ENCODE measurements around the gene NEURL1B.

The NEURL1B gene

GRCh38 chr5:172594867-172595466, 46.1 kb upstream of the NEURL1B start:
- no peak overlapping the region for H3K27ac ChIP-seq
- TF ChIP-seq CTCF (conservative IDR thresholded peaks at IDR 0.05): no peak

- no peak overlapping the region for H3K27ac ChIP-seq
Observed at GRCh38 chr5:172595596-172596455, 45.2 kb upstream of the NEURL1B start.

GRCh38 chr5:172596638-172597231, 44.3 kb upstream of the NEURL1B start:
- no peak overlapping the region for H3K27ac ChIP-seq
- TF ChIP-seq CTCF (conservative IDR thresholded peaks at IDR 0.05): no peak
- no peak for TF ChIP-seq ZFX (IDR thresholded peaks at IDR 0.05)

More at GRCh38 chr5:172595596-172596455, 45.2 kb upstream of the NEURL1B start:
- TF ChIP-seq CTCF (conservative IDR thresholded peaks at IDR 0.05) (no peak), ZFX (IDR thresholded peaks at IDR 0.05) (no peak)

GRCh38 chr5:172597755-172598155, 43.3 kb upstream of the NEURL1B start:
- no peak for TF ChIP-seq CTCF (conservative IDR thresholded peaks at IDR 0.05)
- TF ChIP-seq ZFX (IDR thresholded peaks at IDR 0.05): no peak

GRCh38 chr5:172598251-172599203, 42.5 kb upstream of the NEURL1B start:
- TF ChIP-seq ZFX (IDR thresholded peaks at IDR 0.05) (no peak), CTCF (conservative IDR thresholded peaks at IDR 0.05) (no peak)
- H3K27ac ChIP-seq: no peak overlapping the region

More at GRCh38 chr5:172597755-172598155, 43.3 kb upstream of the NEURL1B start:
- H3K27ac ChIP-seq: no peak overlapping the region

- TF ChIP-seq ZFX (IDR thresholded peaks at IDR 0.05) (no peak), CTCF (conservative IDR thresholded peaks at IDR 0.05) (no peak)
- H3K27ac ChIP-seq: no peak overlapping the region
Observed at GRCh38 chr5:172599204-172599567, 41.9 kb upstream of the NEURL1B start.
